ENCODE measurements around the gene CCNA2. TPM values are rescaled to one million over a fixed set of nuclear protein-coding genes. Genes with fewer than 3 reads are reported as not detected.

Gene CCNA2
- total RNA-seq, 1 experiment from 2014 or later, result 89.2 TPM

DNA sequence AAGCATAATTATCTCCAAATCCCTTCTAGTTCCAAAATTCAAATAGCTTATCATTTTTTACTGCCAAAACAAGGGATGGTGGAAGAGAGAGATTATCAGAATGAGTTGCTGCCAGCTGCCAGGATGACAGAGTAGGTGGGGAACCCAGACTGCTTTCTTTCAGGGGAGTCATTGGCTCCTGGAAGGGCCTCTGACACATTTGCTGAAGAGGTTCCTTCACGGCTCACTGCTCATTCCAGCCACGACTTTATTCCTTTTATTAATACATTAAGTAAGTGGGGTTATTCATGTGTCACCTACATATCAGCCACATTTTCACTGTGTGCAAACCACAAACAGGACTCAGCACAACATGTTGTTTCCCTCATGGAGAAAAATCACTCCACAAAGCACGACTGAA, 46.1 kb downstream of the CCNA2 start:
- Histone ChIP-seq H3K9ac (ENCODE audit: extremely low read depth, insufficient read length, low read length) (no peak overlapping the region), H4K5ac (ENCODE audit: insufficient read length, low read depth, low read length) (no peak overlapping the region), H3K27ac (ENCODE audit: insufficient read length, low read depth, low read length) (no peak overlapping the region), H3K4ac (ENCODE audit: low read depth, low read length) (no peak overlapping the region), H3K18ac (ENCODE audit: insufficient read length, low read depth, low read length) (no peak overlapping the region), H3K23me2 (ENCODE audit: insufficient read length, low read depth, low read length, poor library complexity, severe bottlenecking) (no peaks in the 10 kb centered on the region), H3K4me2 (ENCODE audit: insufficient read depth, insufficient read length, low read length) (no peak overlapping the region), H4K8ac (replicated peaks; ENCODE audit: insufficient read length, low read depth, low read length) (no peak overlapping the region), H3K56ac (ENCODE audit: insufficient read length, low read depth, low read length) (no peak overlapping the region), H3K23ac (ENCODE audit: insufficient read length, low read depth, low read length) (no peak overlapping the region), H3K14ac (ENCODE audit: insufficient read depth, low read length) (no peak overlapping the region), H2BK5ac (ENCODE audit: insufficient read length, low read length) (no peak overlapping the region), H2AK5ac (ENCODE audit: insufficient read length, low read length) (no peak overlapping the region), H3K4me1 (ENCODE audit: insufficient read depth, low read length) (no peaks in the 10 kb centered on the region), H2BK15ac (ENCODE audit: low read depth, low read length) (no peak overlapping the region), H2BK20ac (ENCODE audit: low read depth, low read length, poor library complexity, severe bottlenecking) (no peak overlapping the region), H2BK12ac (ENCODE audit: insufficient read length, low read depth, low read length) (no peak overlapping the region), H3K79me1 (ENCODE audit: insufficient read depth, low read depth, low read length, poor library complexity, severe bottlenecking) (no peaks in the 10 kb centered on the region), H2BK120ac (ENCODE audit: low read depth, low read length, poor library complexity, severe bottlenecking) (no peak overlapping the region), H4K20me1 (ENCODE audit: control insufficient read depth, insufficient read depth, insufficient read length) (no peaks in the 10 kb centered on the region), H3K9me3 (ENCODE audit: control insufficient read depth, low read depth, low read length) (no peaks in the 10 kb centered on the region), H2AFZ (ENCODE audit: low read length) (no peak overlapping the region), H3T11ph (ENCODE audit: low read length) (no peak overlapping the region), H4K91ac (ENCODE audit: insufficient read length, low read depth, low read length) (no peak overlapping the region), H3K27me3 (ENCODE audit: insufficient read depth, low read length) (no peaks in the 10 kb centered on the region), H3K79me2 (ENCODE audit: insufficient read depth, low read length) (no peaks in the 10 kb centered on the region)
- Mint-ChIP-seq H3K4me1 (peaks cover 15 to 17% of the 10 kb centered on the region in 2 experiments), H3K36me3 (ENCODE audit: insufficient read depth in 1 of 3, low read depth in 3 of 3) (no peaks in the 10 kb centered on the region), H3K27me3 (ENCODE audit: low read depth) (peaks cover 6% of the 10 kb centered on the region), H3K4me3 (no peak overlapping the region), H3K9me3 (no peaks in the 10 kb centered on the region), H3K27ac (no peak overlapping the region)
- no CpG with 5 or more reads among the region's 3 CpGs for WGBS (ENCODE audit: extremely low coverage, insufficient read length, low lambda C conversion rate)
- no peak for DNase-seq
- TF ChIP-seq, protein P1, sequence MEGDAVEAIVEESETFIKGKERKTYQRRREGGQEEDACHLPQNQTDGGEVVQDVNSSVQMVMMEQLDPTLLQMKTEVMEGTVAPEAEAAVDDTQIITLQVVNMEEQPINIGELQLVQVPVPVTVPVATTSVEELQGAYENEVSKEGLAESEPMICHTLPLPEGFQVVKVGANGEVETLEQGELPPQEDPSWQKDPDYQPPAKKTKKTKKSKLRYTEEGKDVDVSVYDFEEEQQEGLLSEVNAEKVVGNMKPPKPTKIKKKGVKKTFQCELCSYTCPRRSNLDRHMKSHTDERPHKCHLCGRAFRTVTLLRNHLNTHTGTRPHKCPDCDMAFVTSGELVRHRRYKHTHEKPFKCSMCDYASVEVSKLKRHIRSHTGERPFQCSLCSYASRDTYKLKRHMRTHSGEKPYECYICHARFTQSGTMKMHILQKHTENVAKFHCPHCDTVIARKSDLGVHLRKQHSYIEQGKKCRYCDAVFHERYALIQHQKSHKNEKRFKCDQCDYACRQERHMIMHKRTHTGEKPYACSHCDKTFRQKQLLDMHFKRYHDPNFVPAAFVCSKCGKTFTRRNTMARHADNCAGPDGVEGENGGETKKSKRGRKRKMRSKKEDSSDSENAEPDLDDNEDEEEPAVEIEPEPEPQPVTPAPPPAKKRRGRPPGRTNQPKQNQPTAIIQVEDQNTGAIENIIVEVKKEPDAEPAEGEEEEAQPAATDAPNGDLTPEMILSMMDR (conservative IDR thresholded peaks at IDR 0.05), result no peak

All from H9 (cell line).